Neural progenitor cell (in vitro differentiated cells): ENCODE measurements around the gene PHF14.

Experiments used
- EZH2 ChIP-seq: fragments of 200-600 bp; sonication (generic); IDR thresholded peaks from 2 replicates; pipeline ENCODE4 v1.6.1; 2017; ENCODE audit warnings: antibody characterized with exemption, mild to moderate bottlenecking, moderate library complexity
- EZH2phosphoT487 ChIP-seq: fragments of 200-600 bp; sonication (generic); IDR thresholded peaks from 2 replicates; pipeline ENCODE4 v1.6.1; 2017; ENCODE audit warnings: antibody characterized with exemption
- TF ChIP-seq, protein P1 (sequence below): fragments of 200-600 bp; sonication (generic); IDR thresholded peaks from 2 replicates; pipeline ENCODE4 v1.5.1; 2017; ENCODE audit warnings: antibody characterized with exemption, mild to moderate bottlenecking

DNA sequence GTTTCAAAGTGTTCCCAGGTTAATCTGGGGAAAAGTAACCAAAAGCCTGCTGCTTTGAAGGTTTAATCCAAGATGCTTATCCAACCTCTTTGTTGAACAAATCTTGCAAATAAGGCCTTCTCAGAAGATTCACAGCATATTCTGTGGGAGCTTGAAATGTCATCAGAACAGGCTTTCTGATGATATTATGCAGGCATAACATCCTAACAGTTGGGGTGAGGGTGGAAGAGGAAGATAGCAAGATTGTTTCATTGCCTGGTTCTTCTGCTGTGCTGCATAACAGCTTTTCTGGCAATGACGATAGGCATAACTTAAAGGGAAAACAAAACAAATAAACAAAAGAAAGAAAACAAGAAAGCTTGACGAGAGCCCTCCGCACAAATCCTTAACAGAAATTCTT, 217.4 kb downstream of the PHF14 start:
- TF ChIP-seq EZH2 (no peak), EZH2phosphoT487 (no peak)
- TF ChIP-seq, protein P1, sequence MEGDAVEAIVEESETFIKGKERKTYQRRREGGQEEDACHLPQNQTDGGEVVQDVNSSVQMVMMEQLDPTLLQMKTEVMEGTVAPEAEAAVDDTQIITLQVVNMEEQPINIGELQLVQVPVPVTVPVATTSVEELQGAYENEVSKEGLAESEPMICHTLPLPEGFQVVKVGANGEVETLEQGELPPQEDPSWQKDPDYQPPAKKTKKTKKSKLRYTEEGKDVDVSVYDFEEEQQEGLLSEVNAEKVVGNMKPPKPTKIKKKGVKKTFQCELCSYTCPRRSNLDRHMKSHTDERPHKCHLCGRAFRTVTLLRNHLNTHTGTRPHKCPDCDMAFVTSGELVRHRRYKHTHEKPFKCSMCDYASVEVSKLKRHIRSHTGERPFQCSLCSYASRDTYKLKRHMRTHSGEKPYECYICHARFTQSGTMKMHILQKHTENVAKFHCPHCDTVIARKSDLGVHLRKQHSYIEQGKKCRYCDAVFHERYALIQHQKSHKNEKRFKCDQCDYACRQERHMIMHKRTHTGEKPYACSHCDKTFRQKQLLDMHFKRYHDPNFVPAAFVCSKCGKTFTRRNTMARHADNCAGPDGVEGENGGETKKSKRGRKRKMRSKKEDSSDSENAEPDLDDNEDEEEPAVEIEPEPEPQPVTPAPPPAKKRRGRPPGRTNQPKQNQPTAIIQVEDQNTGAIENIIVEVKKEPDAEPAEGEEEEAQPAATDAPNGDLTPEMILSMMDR, result no peak
